HG03521 (cell line): ENCODE measurements around the gene EMC6.

Experiments used
- ATAC-seq: cut with Tn5 transposase; IDR thresholded peaks from one replicate; pipeline ENCODE4 v1.9.1; 2021; ENCODE audit warnings: mild to moderate bottlenecking, moderate library complexity; ENCODE audit not compliant: unreplicated experiment

The EMC6 gene

GRCh38 chr17:3655766-3656165 lies 12.8 kb upstream of the EMC6 start:
- no peak for ATAC-seq

GRCh38 chr17:3656353-3656752 lies 12.3 kb upstream of the EMC6 start:
- no peak for ATAC-seq

GRCh38 chr17:3656755-3657587 lies 11.6 kb upstream of the EMC6 start:
- ATAC-seq: no peak

GRCh38 chr17:3657588-3657869 lies 11.1 kb upstream of the EMC6 start:
- ATAC-seq: no peak

GRCh38 chr17:3657874-3658783 lies 10.5 kb upstream of the EMC6 start:
- no peak for ATAC-seq

GRCh38 chr17:3658784-3659449 lies 9.7 kb upstream of the EMC6 start:
- ATAC-seq: no peak

GRCh38 chr17:3659541-3660111 lies 9.0 kb upstream of the EMC6 start:
- ATAC-seq: no peak

GRCh38 chr17:3660311-3660891 lies 8.2 kb upstream of the EMC6 start:
- no peak for ATAC-seq

GRCh38 chr17:3663102-3664011 lies 5.3 kb upstream of the EMC6 start:
- ATAC-seq: no peak

GRCh38 chr17:3665834-3666233 lies 2.8 kb upstream of the EMC6 start:
- ATAC-seq: no peak

GRCh38 chr17:3666516-3666915 lies 2.1 kb upstream of the EMC6 start:
- ATAC-seq: no peak

- ATAC-seq: peak; percentile 10
Observed at GRCh38 chr17:3667366-3668278, 990 bp upstream of the EMC6 start.

GRCh38 chr17:3669085-3669347 lies 404 bp downstream of the EMC6 start:
- no peak for ATAC-seq

- no peak for ATAC-seq
Observed at GRCh38 chr17:3669548-3669947, 936 bp downstream of the EMC6 start.

GRCh38 chr17:3672571-3672970 lies 4.0 kb downstream of the EMC6 start:
- ATAC-seq: no peak

GRCh38 chr17:3675886-3676285 lies 7.3 kb downstream of the EMC6 start:
- no peak for ATAC-seq

- no peak for ATAC-seq
Observed at GRCh38 chr17:3678095-3678820, 9.6 kb downstream of the EMC6 start.

GRCh38 chr17:3678821-3679530 lies 10.4 kb downstream of the EMC6 start:
- ATAC-seq: no peak
